ENCODE data around the gene SLC39A9.
A peak's percentile ranks its signal among the peaks of the same experiment; 100 is the strongest.

The SLC39A9 gene

DNA sequence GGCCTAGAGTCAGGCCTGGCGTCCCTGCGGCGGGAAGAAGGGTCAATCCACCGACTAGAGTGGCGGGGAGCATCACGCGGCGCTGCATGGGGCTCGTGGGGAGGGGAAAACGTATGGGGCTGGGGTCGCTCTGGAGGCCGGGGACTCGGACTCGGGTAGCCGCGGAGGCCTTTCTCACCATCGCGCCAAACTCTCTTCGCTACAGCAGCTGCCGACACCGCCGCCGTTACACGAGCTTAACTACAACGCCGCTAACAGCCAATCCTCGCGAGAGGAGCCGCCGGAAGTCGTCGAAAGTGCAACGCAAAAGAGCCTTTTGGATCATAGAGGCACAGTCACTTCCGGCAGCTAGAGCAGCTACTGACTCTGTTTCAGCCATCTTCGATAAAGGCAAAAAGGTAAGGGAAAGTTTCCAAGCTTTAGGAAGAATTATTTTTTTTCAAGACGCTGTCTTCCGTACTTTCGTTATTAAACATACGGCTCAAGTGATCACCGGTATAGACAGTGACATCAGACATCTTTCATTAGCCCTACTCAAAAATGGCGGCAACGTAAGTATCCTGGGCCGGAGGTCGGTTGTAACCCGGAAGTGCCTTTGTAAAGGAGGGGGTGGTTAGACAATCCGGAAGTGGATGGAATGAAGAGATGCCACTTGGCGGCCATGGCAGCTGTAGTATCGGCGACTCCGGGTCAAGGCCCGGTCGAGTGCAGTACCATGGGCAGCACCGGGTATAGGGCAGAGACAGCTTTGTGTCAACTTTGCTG lies at the start of gene SLC39A9, which contains the start of gene ERH:
Gene SLC39A9 (plus strand): TSS at position 640 of the 765 bp plus-strand sequence. CDS start 678 bp downstream, outside the sequence.
Gene ERH (minus strand): TSS at position 247 of the 765 bp plus-strand sequence. CDS start 66 bp downstream, at position 181.
- Mint-ChIP-seq H3K36me3 (ENCODE audit: low read depth) (peaks cover 45% of the 10 kb centered on the region), H3K27ac (peak within 1 kb of the TSS; percentile 98), H3K27me3 (no peaks in the 10 kb centered on the region), H3K4me1 (ENCODE audit: low read depth) (peaks cover 73% of the 10 kb centered on the region), H3K4me3 (peak within 1 kb of the TSS; percentile 92), H3K9me3 (no peaks in the 10 kb centered on the region)

GRCh38 chr14:69349091-69349777 lies 49.3 kb upstream of the SLC39A9 start:
- Mint-ChIP-seq H3K4me1 (ENCODE audit: low read depth) (peaks cover 6% of the 10 kb centered on the region), H3K27me3 (peaks cover 4% of the 10 kb centered on the region), H3K4me3 (no peak overlapping the region), H3K36me3 (ENCODE audit: low read depth) (no peaks in the 10 kb centered on the region), H3K27ac (no peak overlapping the region), H3K9me3 (no peaks in the 10 kb centered on the region)

DNA sequence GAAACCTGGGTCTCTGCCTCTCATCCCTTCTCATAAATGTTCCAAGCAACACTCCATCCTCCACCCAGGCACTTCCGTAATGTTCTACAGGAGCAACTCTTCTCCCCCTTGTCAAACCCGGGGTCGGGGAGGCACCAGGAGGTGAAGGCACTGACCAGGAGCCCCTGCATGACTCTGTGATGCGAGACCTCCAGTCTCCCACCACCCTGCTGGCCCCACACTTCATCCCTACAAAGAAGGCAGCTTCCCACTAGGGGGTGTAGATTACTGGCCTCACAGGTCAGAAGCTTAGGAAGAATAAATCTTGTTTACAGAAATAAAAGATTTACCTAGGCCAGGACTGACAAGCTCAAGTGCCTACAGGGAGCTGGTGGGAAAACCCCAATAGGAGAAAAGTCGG lies 47.6 kb upstream of the SLC39A9 start:
- H3K27me3 Mint-ChIP-seq: peaks cover 4% of the 10 kb centered on the region
- no peak overlapping the region for H3K27ac Mint-ChIP-seq
- H3K36me3 Mint-ChIP-seq (ENCODE audit: low read depth): no peaks in the 10 kb centered on the region
- no peaks in the 10 kb centered on the region for H3K9me3 Mint-ChIP-seq
- H3K4me3 Mint-ChIP-seq: no peak overlapping the region
- peaks cover 19% of the 10 kb centered on the region for H3K4me1 Mint-ChIP-seq (ENCODE audit: low read depth)

DNA sequence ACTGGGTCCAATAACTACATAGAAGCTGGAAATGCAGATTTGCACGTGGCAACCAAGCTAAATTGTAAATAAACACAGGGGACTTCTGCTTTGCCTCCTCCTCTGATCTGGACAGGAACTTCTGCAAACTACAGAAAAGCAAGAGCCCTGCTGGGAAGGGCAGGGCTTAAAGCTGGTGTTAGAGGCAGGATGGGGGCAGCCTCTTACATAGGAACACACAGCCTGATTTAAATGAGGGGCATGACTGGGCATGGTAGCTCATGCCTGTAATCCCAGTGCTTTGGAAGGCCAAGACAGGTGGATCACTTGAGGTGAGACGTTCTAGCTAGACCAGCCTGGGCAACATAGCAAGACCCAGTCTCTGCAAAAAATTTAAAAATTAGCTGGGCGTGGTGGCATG lies 47.1 kb upstream of the SLC39A9 start:
- Mint-ChIP-seq H3K4me1 (ENCODE audit: low read depth) (peaks cover 19% of the 10 kb centered on the region), H3K9me3 (no peaks in the 10 kb centered on the region), H3K36me3 (ENCODE audit: low read depth) (no peaks in the 10 kb centered on the region), H3K27me3 (peaks cover 4% of the 10 kb centered on the region), H3K27ac (no peak overlapping the region), H3K4me3 (no peak overlapping the region)

- peaks cover 19% of the 10 kb centered on the region for H3K4me1 Mint-ChIP-seq (ENCODE audit: low read depth)
- H3K4me3 Mint-ChIP-seq: no peak overlapping the region
- peaks cover 4% of the 10 kb centered on the region for H3K27me3 Mint-ChIP-seq
- no peaks in the 10 kb centered on the region for H3K9me3 Mint-ChIP-seq
- H3K36me3 Mint-ChIP-seq (ENCODE audit: low read depth): no peaks in the 10 kb centered on the region
- H3K27ac Mint-ChIP-seq: no peak overlapping the region
Measured at GRCh38 chr14:69351911-69352310, 46.6 kb upstream of the SLC39A9 start.

- Mint-ChIP-seq H3K36me3 (ENCODE audit: low read depth) (no peaks in the 10 kb centered on the region), H3K9me3 (no peaks in the 10 kb centered on the region), H3K4me1 (ENCODE audit: low read depth) (peaks cover 25% of the 10 kb centered on the region), H3K4me3 (no peak overlapping the region), H3K27me3 (no peaks in the 10 kb centered on the region), H3K27ac (no peak overlapping the region)
Measured at GRCh38 chr14:69353168-69353567, 45.3 kb upstream of the SLC39A9 start.

DNA sequence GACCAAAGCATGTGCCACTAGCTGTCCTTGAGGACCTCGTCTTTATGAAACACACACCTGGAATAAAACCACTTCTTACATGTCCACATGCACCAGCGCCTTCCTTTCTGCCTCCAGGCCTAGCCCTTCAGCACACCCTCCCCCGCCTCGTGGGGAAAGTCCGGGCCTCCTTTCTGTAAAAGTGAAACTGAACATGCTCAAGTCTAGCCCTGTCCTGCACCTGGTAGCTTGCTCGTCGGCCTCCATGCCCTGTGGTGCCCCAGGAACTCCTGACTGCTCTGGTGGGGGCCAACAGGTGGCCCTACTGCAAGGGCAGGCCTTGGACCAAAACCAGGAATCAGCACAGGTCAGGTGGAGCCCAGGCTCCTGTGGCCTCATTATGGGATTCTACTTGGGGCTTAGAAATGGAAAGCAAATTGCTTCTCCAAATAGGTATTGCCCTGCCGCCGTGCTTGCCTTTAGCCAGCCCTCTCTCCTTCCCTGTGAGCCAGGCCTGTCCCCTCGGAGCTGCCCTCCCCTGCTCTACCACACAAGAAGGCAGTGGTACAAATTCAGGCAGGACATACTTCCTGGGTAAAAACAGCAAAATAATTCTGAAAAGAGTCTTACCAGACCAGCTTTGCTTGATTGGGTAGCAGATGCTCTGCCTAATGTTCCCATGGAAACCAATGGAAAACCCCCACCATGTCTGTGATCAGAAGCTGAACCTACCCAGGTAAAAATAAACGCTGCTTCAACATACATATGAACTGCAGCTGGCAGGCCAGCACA lies 43.9 kb upstream of the SLC39A9 start:
- no peaks in the 10 kb centered on the region for H3K27me3 Mint-ChIP-seq
- H3K4me3 Mint-ChIP-seq: peak overlapping the region; percentile 63
- H3K9me3 Mint-ChIP-seq: no peaks in the 10 kb centered on the region
- H3K36me3 Mint-ChIP-seq (ENCODE audit: low read depth): no peaks in the 10 kb centered on the region
- H3K4me1 Mint-ChIP-seq (ENCODE audit: low read depth): peaks cover 38% of the 10 kb centered on the region
- peak overlapping the region; percentile 77 for H3K27ac Mint-ChIP-seq

GRCh38 chr14:69355154-69355597 lies 43.3 kb upstream of the SLC39A9 start:
- peak overlapping the region; percentile 71 for H3K27ac Mint-ChIP-seq
- peaks cover 38% of the 10 kb centered on the region for H3K4me1 Mint-ChIP-seq (ENCODE audit: low read depth)
- no peaks in the 10 kb centered on the region for H3K27me3 Mint-ChIP-seq
- no peaks in the 10 kb centered on the region for H3K9me3 Mint-ChIP-seq
- no peaks in the 10 kb centered on the region for H3K36me3 Mint-ChIP-seq (ENCODE audit: low read depth)
- H3K4me3 Mint-ChIP-seq: no peak overlapping the region

DNA sequence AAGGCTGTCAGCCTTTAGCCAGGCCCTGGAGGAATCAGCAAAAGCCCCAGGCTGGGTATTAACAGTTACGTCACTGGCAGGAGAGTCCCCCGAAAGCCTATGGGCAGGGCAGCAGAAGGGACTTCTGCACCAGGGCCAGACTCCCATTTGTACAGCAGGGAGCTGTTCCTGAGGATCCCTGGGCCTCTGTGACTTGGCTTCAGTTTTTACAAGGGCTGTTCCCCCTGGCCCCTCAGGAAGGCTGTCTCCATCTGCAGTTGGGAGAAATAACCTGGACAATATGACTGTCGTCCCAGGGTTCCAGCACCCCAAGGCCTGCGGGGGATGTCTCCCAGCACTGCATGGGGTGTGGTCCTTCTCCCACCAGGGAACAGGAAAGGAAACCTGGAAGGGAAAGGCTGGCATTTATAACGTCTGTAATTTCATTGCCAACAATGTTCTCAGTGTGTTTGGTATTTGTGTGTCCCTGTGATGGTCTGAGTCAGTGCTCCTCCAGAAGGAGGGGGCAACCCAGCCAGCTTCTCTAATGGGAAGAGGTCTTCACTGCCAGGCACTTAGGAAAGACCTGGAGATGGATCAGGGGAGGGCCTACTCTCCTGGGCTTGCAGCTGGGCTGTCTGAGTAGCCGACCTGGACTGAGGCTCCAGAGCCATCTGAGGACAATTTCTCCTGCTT lies 42.7 kb upstream of the SLC39A9 start:
- H3K4me3 Mint-ChIP-seq: no peak overlapping the region
- no peaks in the 10 kb centered on the region for H3K27me3 Mint-ChIP-seq
- H3K36me3 Mint-ChIP-seq (ENCODE audit: low read depth): no peaks in the 10 kb centered on the region
- peaks cover 42% of the 10 kb centered on the region for H3K4me1 Mint-ChIP-seq (ENCODE audit: low read depth)
- peak overlapping the region; percentile 71 for H3K27ac Mint-ChIP-seq
- H3K9me3 Mint-ChIP-seq: no peaks in the 10 kb centered on the region

- Mint-ChIP-seq H3K27me3 (no peaks in the 10 kb centered on the region), H3K27ac (no peak overlapping the region), H3K36me3 (ENCODE audit: low read depth) (no peaks in the 10 kb centered on the region), H3K9me3 (no peaks in the 10 kb centered on the region), H3K4me1 (ENCODE audit: low read depth) (peaks cover 42% of the 10 kb centered on the region), H3K4me3 (no peak overlapping the region)
Measured at GRCh38 chr14:69356903-69357543, 41.5 kb upstream of the SLC39A9 start.

DNA sequence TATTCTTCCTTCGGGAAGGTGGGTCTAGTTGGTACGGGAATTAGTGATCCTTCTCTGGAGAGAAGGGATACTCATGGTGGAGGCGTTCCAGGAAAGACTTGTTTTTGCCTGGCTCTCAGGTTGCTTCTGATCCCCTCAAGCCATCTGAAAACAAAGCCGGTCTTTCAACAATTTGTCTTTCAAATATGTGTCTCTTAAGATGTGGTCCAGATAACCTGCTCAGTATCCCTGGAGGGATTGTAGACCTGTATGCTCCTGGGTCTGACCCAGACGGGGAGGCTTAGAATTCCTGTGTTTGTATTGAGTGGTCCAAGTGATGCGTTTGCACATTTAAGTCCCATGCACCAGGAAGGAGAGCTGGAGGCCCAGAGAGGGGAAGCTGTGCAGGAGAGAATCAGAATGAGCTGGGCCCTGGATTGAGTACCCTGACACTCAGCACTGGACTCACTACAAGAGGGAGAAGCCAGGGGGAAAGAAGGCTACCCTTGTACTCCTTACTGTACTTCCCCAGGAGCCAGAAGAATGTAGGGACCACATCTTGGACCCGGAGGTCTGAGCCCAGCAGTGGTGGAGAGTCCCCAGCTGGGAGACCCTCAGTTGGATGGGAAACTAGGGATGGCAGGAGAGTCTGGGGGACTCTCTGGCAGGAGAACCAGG lies 40.8 kb upstream of the SLC39A9 start:
- Mint-ChIP-seq H3K27me3 (no peaks in the 10 kb centered on the region), H3K27ac (no peak overlapping the region), H3K9me3 (no peaks in the 10 kb centered on the region), H3K36me3 (ENCODE audit: low read depth) (no peaks in the 10 kb centered on the region), H3K4me3 (no peak overlapping the region), H3K4me1 (ENCODE audit: low read depth) (peaks cover 42% of the 10 kb centered on the region)

DNA sequence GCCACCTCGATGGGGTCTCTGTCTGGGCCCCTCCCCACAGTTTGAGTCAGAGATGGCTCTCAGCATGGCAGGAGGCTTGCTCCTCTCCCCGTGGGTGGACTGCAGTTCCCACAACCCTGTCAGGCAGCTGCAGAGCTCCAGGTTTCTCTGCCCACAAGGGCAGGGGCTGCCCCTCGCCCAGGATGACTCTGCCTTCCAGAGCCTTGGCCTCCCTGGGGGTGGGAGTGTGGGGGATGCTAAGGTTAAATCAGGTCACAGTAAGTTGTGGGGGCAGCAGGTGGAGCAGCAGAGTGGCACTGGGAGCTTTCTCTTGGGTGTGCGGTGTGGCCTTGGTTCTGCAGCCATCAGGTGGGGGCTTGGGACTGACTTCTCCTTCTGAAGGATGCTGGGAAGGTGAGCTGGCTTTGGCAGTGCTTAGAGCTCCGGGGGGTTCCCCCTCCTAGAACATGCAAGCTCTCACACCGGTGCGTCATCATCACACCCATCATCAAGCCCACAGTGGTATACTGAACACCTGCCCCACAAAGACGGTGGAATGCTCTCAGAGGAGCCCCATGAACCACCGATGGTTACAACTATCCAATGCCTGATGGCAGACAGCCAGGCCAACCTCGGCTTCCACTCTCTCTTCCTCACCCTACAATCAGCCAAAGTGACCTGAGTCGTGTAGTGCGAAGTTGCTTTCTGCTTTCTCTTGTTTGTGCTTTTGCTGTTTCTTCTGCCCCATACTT lies 40.1 kb upstream of the SLC39A9 start:
- Mint-ChIP-seq H3K4me1 (ENCODE audit: low read depth) (peaks cover 42% of the 10 kb centered on the region), H3K4me3 (peak overlapping the region; percentile 27), H3K27ac (peak overlapping the region; percentile 34), H3K36me3 (ENCODE audit: low read depth) (no peaks in the 10 kb centered on the region), H3K9me3 (no peaks in the 10 kb centered on the region), H3K27me3 (no peaks in the 10 kb centered on the region)

DNA sequence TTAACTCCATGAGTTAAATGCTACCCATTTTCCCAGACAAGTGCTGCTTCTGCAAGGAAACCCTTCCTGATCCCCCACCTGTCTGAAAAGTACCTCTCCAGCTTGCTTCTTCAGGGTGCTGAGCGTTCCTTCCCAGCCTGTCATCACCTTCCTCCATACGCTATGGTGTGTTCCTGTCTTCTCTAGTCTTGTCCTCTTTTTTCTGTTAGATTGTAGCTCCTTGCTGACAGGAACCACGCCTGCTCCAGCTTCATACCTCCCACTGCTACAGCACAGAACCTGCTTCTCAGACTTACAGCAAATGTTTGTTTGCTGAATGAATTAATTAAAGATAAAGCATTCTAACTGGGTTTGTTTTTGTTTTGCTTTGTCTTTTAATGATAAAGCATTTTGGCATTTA lies 39.5 kb upstream of the SLC39A9 start:
- H3K9me3 Mint-ChIP-seq: no peaks in the 10 kb centered on the region
- peak overlapping the region; percentile 34 for H3K27ac Mint-ChIP-seq
- no peaks in the 10 kb centered on the region for H3K36me3 Mint-ChIP-seq (ENCODE audit: low read depth)
- H3K4me1 Mint-ChIP-seq (ENCODE audit: low read depth): peaks cover 39% of the 10 kb centered on the region
- H3K4me3 Mint-ChIP-seq: no peak overlapping the region
- no peaks in the 10 kb centered on the region for H3K27me3 Mint-ChIP-seq

Measured in stimulated activated naive CD8-positive, alpha-beta T cell treated with anti-CD3 and anti-CD28 coated beads, Interleukin-15, Interleukin-2, amounts not matched to agents 100 ng/mL and 50 ng/mL, for 24 hours (primary cell).